Ramos (cell line): Measurements from ENCODE around the gene LIF.
"Not testable (repeated sequence)": the region's sequence is repeated elsewhere in the genome, so short reads cannot be mapped to it uniquely, and the experiment has no call there.

Experiments used
- in situ Hi-C: fragments of 300-500 bp; cut with MboI; formaldehyde crosslinking; loops from one replicate; pipeline ENCODE4 v1.14.3; 2022; ENCODE audit warnings: low sequenced_read_pairs; ENCODE audit not compliant: unreplicated experiment

The LIF gene

GRCh38 chr22:30214703-30215407 lies 31.7 kb downstream of the LIF start:
- in situ Hi-C loops, result no loop called here

GRCh38 chr22:30212996-30213441 lies 33.5 kb downstream of the LIF start:
- in situ Hi-C loops, result no loop called here

- in situ Hi-C loops, result no loop called here
Measured at GRCh38 chr22:30212363-30212995, 34.1 kb downstream of the LIF start.

- in situ Hi-C loops, result no loop called here
Measured at GRCh38 chr22:30211124-30211820, 35.3 kb downstream of the LIF start.

- in situ Hi-C loops, result no loop called here
Measured at GRCh38 chr22:30210235-30210909, 36.2 kb downstream of the LIF start.

- in situ Hi-C loops, result no loop called here
Measured at GRCh38 chr22:30209642-30210041, 36.9 kb downstream of the LIF start.

- in situ Hi-C loops, result no loop called here
Measured at GRCh38 chr22:30208631-30209603, 37.6 kb downstream of the LIF start.

- in situ Hi-C loops, result no loop called here
Measured at GRCh38 chr22:30206944-30207343, 39.6 kb downstream of the LIF start.

- in situ Hi-C loops, result no loop called here
Measured at GRCh38 chr22:30205281-30206115, 41.1 kb downstream of the LIF start.

GRCh38 chr22:30204742-30205111 lies 41.8 kb downstream of the LIF start:
- in situ Hi-C loops, result no loop called here

- in situ Hi-C loops, result no loop called here
Measured at GRCh38 chr22:30204015-30204741, 42.4 kb downstream of the LIF start.

- in situ Hi-C loops, result no loop called here
Measured at GRCh38 chr22:30202531-30203006, 44.0 kb downstream of the LIF start.

- in situ Hi-C loops, result no loop called here
Measured at GRCh38 chr22:30201945-30202344, 44.6 kb downstream of the LIF start.

GRCh38 chr22:30200905-30201304 lies 45.7 kb downstream of the LIF start:
- in situ Hi-C loops, result not testable (repeated sequence)

- in situ Hi-C loops, result no loop called here
Measured at GRCh38 chr22:30198921-30199320, 47.6 kb downstream of the LIF start.

- in situ Hi-C loops, result no loop called here
Measured at GRCh38 chr22:30198152-30198825, 48.3 kb downstream of the LIF start.

- in situ Hi-C loops, result no loop called here
Measured at GRCh38 chr22:30197389-30197788, 49.2 kb downstream of the LIF start.
